HL-60 (cell line): Measurements from ENCODE around the gene KREMEN2.

Experiments
- CTCF ChIP-seq: IDR thresholded peaks from one replicate; pipeline ENCODE4 v1.5.1; 2011; ENCODE audit warnings: low read length, control low read depth, inconsistent platforms; ENCODE audit not compliant: insufficient read depth
- GABPA ChIP-seq: IDR thresholded peaks from 2 replicates; pipeline ENCODE4 v1.6.1; 2012; ENCODE audit warnings: low read depth
- POLR2AphosphoS5 ChIP-seq: IDR thresholded peaks from 2 replicates; pipeline ENCODE4 v1.6.1; 2012; ENCODE audit warnings: low read depth
- REST ChIP-seq: IDR thresholded peaks from 2 replicates; pipeline ENCODE4 v1.6.1; 2012; ENCODE audit warnings: low read depth; ENCODE audit not compliant: insufficient replicate concordance
- SPI1 ChIP-seq: IDR thresholded peaks from 2 replicates; pipeline ENCODE4 v1.6.1; 2012; ENCODE audit warnings: low read depth, mild to moderate bottlenecking, borderline replicate concordance

- TF ChIP-seq CTCF (no peak), POLR2AphosphoS5 (no peak), REST (no peak), SPI1 (no peak), GABPA (no peak)
These were observed 12.1 kb downstream of the KREMEN2 start for GRCh38 chr16:2976201-2976600.
